HG02840 (cell line): ENCODE results near the gene TMEM256.

Experiments used
- ATAC-seq: cut with Tn5 transposase; IDR thresholded peaks from one replicate; pipeline ENCODE4 v1.9.1; 2021; ENCODE audit warnings: mild to moderate bottlenecking, moderate library complexity, moderate number of reproducible peaks; ENCODE audit not compliant: unreplicated experiment, low FRiP score

Gene TMEM256

GRCh38 chr17:7356072-7356549 is 47.8 kb downstream of the TMEM256 start:
- no peak for ATAC-seq

GRCh38 chr17:7355573-7355972 is 48.3 kb downstream of the TMEM256 start:
- ATAC-seq: no peak

- ATAC-seq: no peak
Measured at GRCh38 chr17:7355053-7355452, 48.8 kb downstream of the TMEM256 start, which contains the start of gene TMEM95. TSS of gene TMEM95 (plus strand) at chr17:7355156. CDS start at chr17:7355205, 49 bp downstream.

GRCh38 chr17:7354262-7354843 is 49.5 kb downstream of the TMEM256 start:
- ATAC-seq: no peak
